ENCODE data around the gene ABCC1. TPM values are rescaled to one million over a fixed set of nuclear protein-coding genes. Genes with fewer than 3 reads are reported as not detected.

Gene ABCC1
- total and polyA plus RNA-seq, 2 of the 4 experiments (the other 2 are of a cell fraction) = 39.4 to 66.0 TPM

DNA sequence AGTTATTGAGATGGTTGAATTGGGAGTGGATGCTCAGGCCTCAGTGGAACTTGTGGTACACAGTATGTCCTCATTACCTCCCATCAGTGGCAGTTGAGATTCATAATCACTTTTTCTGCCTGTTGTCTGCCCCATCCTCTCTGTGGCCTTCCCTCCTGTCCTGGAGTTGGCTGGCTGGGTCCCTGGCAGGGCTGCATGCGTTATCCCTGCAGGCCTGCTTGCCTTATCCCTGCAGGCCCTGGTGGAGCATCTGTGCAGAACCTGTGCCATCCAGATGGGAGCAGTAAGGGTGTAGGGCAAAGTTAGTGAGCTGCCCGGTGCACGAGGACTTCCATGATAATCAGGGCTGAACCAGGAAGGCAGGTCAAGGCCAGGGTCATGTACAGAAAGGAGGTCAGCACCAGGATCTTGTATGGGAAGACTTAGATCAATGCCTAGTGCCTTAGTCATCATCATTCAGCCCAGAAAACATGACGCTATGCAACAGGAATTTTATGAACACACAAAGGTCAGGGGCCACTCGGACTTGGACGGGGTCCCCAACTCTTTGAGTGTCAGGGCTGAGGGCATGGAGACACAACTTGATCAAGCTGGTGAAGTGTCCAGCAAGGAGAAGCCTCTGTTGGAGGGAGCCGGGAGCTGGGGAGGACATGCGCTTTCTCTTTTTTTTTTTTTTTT lies 47.2 kb downstream of the ABCC1 start:
- H3K4me2 ChIP-seq (ENCODE audit: low read depth, low read length) = peak overlapping the region; percentile 28
- peak overlapping the region; percentile 34 for H3K9ac ChIP-seq (ENCODE audit: low read depth, low read length)
- H3K56ac ChIP-seq (ENCODE audit: extremely low read depth, insufficient read depth, low read length) = peak overlapping the region; percentile 78
- H2BK5ac ChIP-seq (ENCODE audit: low read depth, low read length, poor library complexity, severe bottlenecking) = peak overlapping the region; percentile 98
- peak overlapping the region; percentile 95 for H3K14ac ChIP-seq (replicated peaks; ENCODE audit: low read depth, low read length)
- H2AK5ac ChIP-seq (ENCODE audit: low read depth, low read length) = peak overlapping the region; percentile 100
- H2BK120ac ChIP-seq (ENCODE audit: low read depth, low read length) = peak overlapping the region; percentile 99
- peak overlapping the region; percentile 98 for H4K91ac ChIP-seq (ENCODE audit: insufficient read depth, low read depth, low read length)
- peak overlapping the region; percentile 98 for H2BK20ac ChIP-seq (ENCODE audit: low read depth, low read length)
- H3K9me1 ChIP-seq (ENCODE audit: insufficient read depth, low read length) = peaks cover 28% of the 10 kb centered on the region
- DNase-seq (peak; percentile 93), ATAC-seq (ENCODE audit: low read depth) (peak; percentile 53)
- peak overlapping the region; percentile 94 for H2AK9ac ChIP-seq (replicated peaks; ENCODE audit: low read depth, low read length, poor library complexity)
- peaks cover 9 to 78% of the 10 kb centered on the region in 2 experiments; a peak in 3 of 4 replicates for H3K79me1 ChIP-seq (ENCODE audit: low read depth in 1 of 2, low read length in 2 of 2)
- H2BK15ac ChIP-seq (ENCODE audit: low read depth, low read length) = peak overlapping the region; percentile 96
- peaks cover 27% of the 10 kb centered on the region for H3K4me1 ChIP-seq (ENCODE audit: control insufficient read depth, insufficient read depth, low read length)
- ChIA-PET CTCF (interaction anchor here (0.6 kb wide), 1 partner anchor 47 kb away, joined by 3 read pairs; no protein-coding TSS in a partner anchor), POLR2A (ENCODE audit: unreplicated experiment) (no interaction called here)
- no peaks in the 10 kb centered on the region for H3K27me3 ChIP-seq (ENCODE audit: control insufficient read depth, insufficient read depth, low read length)
- BruUV-seq (replicated peaks) = no TSS peak
- intact Hi-C loops (cut with micrococcal nuclease) = no loop called here
- peak overlapping the region; percentile 36 to 95 for H4K8ac ChIP-seq (ENCODE audit: low read depth in 2 of 2, low read length in 2 of 2)
- H4K20me1 ChIP-seq (ENCODE audit: insufficient read depth, low read length) = peaks cover 10% of the 10 kb centered on the region
- 27% methylated on average over 4 of the region's 8 CpGs; no CpG with 5 or more reads in 1 of the 2 experiments for WGBS, 2 experiments (ENCODE audit: extremely low coverage in 2 of 2, insufficient read length in 1 of 2)
- peak overlapping the region; percentile 87 for H3K18ac ChIP-seq (ENCODE audit: low read depth, low read length)
- dilution Hi-C loops (cut with HindIII; ENCODE audit: low sequenced_read_pairs, unreplicated experiment) = no loop called here
- no peaks in the 10 kb centered on the region for H3K9me3 ChIP-seq (ENCODE audit: control insufficient read depth, insufficient read depth, low read length)
- no peak for TF ChIP-seq RAD21 (IDR thresholded peaks at IDR 0.05; ENCODE audit: low read length)
- 0 out of 2 replicates have a peak, but pooled peaks have one; percentile 17 for TF ChIP-seq NFE2L2 (IDR thresholded peaks at IDR 0.05; ENCODE audit: low read depth, low read length)
- peak; percentile 83 for TF ChIP-seq FOS (IDR thresholded peaks at IDR 0.05; ENCODE audit: low read depth, low read length)
- no peak for TF ChIP-seq SMC3 (IDR thresholded peaks at IDR 0.05; ENCODE audit: low read depth, low read length)
- no peak for TF ChIP-seq RCOR1 (IDR thresholded peaks at IDR 0.05; ENCODE audit: insufficient replicate concordance, low read length)
- TF ChIP-seq CEBPB (IDR thresholded peaks at IDR 0.05; ENCODE audit: low read depth, low read length) = peak; percentile 20; the same call in 1 of the 2 replicates
- TF ChIP-seq MXI1 (IDR thresholded peaks at IDR 0.05; ENCODE audit: borderline replicate concordance, low read depth, low read length) = 0 out of 2 replicates have a peak, but pooled peaks have one; percentile 23
- H3K4ac ChIP-seq (ENCODE audit: low read depth, low read length) = peak overlapping the region; percentile 99
- in situ Hi-C loops (cut with MboI; ENCODE audit: low sequenced_read_pairs) = no loop called here
- peak overlapping the region; percentile 79 for H3K27ac ChIP-seq (ENCODE audit: insufficient read depth, low read length)
- peak overlapping the region; percentile 97 for H3K23ac ChIP-seq (ENCODE audit: low read depth, low read length)
- H3K36me3 ChIP-seq (ENCODE audit: control insufficient read depth, insufficient read depth, low read length) = peaks cover 29% of the 10 kb centered on the region
- peak overlapping the region; percentile 85 for H4K5ac ChIP-seq (ENCODE audit: low read depth, low read length)
- no peak overlapping the region for H3K4me3 ChIP-seq (ENCODE audit: insufficient read depth, low read depth, low read length)
- peak overlapping the region; percentile 66 for H2AFZ ChIP-seq (replicated peaks; ENCODE audit: low read length, poor library complexity)

Data from IMR-90 (cell line).